DOHH2 (cell line): ENCODE data around the gene WWOX.

Experiments used
- H3F3A ChIP-seq: fragments of 200-600 bp; sonication (generic), shearing (Covaris generic); 2 replicates; pipeline ENCODE4 v1.6.0; 2016; ENCODE audit warnings: antibody characterized with exemption, mild to moderate bottlenecking; ENCODE audit not compliant: control insufficient read depth, insufficient read depth
- H3K27ac ChIP-seq: fragments of 200-600 bp; sonication (generic); 2 replicates; pipeline ENCODE4 v1.5.1; 2014; ENCODE audit warnings: low read depth, mild to moderate bottlenecking, low read length, moderate library complexity
- H3K27me3 ChIP-seq: fragments of 200-600 bp; sonication (generic); 2 replicates; pipeline ENCODE4 v1.6.1; 2014; ENCODE audit warnings: mild to moderate bottlenecking, low read length, mixed read lengths; ENCODE audit not compliant: control insufficient read depth
- H3K36me3 ChIP-seq: fragments of 200-600 bp; sonication (generic); 2 replicates; pipeline ENCODE4 v1.6.1; 2014; ENCODE audit warnings: mild to moderate bottlenecking, low read length, moderate library complexity, mixed read lengths; ENCODE audit not compliant: control insufficient read depth
- H3K4me1 ChIP-seq: fragments of 200-600 bp; sonication (generic); 2 replicates; pipeline ENCODE4 v1.6.1; 2014; ENCODE audit warnings: mild to moderate bottlenecking, low read length, mixed read lengths; ENCODE audit not compliant: control insufficient read depth
- H3K4me2 ChIP-seq: fragments of 200-600 bp; sonication (generic); 2 replicates; pipeline ENCODE4 v1.6.0; 2014; ENCODE audit warnings: mild to moderate bottlenecking, low read length, moderate library complexity
- H3K4me3 ChIP-seq: fragments of 200-600 bp; sonication (generic); 2 replicates; pipeline ENCODE4 v1.5.1; 2014; ENCODE audit warnings: mild to moderate bottlenecking, low read length, mixed read lengths
- H3K79me2 ChIP-seq: fragments of 200-600 bp; sonication (generic); 2 replicates; pipeline ENCODE4 v1.6.1; 2014; ENCODE audit warnings: mild to moderate bottlenecking, low read length, mixed read lengths; ENCODE audit not compliant: control insufficient read depth
- H3K9me2 ChIP-seq: fragments of 200-600 bp; sonication (generic); replicated peaks from 2 replicates; pipeline ENCODE4 v1.6.1; 2014; ENCODE audit warnings: mild to moderate bottlenecking, low read length, mixed read lengths; ENCODE audit not compliant: control insufficient read depth
- H3K9me3 ChIP-seq: fragments of 200-600 bp; sonication (generic); 2 replicates; pipeline ENCODE4 v1.6.1; 2014; ENCODE audit warnings: antibody characterized with exemption, low read length, mixed read lengths; ENCODE audit not compliant: control insufficient read depth, insufficient read depth
- H4K20me1 ChIP-seq: fragments of 200-600 bp; sonication (generic); 2 replicates; pipeline ENCODE4 v1.6.0; 2014; ENCODE audit warnings: low read depth, mild to moderate bottlenecking, antibody characterized with exemption, low read length, moderate library complexity; ENCODE audit not compliant: control insufficient read depth, insufficient read depth
- EZH2phosphoT487 ChIP-seq: fragments of 200-600 bp; sonication (generic); IDR thresholded peaks from 2 replicates; pipeline ENCODE4 v1.6.1; 2017; ENCODE audit warnings: borderline replicate concordance, mild to moderate bottlenecking, antibody characterized with exemption, low read length, moderate library complexity, mixed read lengths
- TF ChIP-seq, protein P1 (sequence below): fragments of 200-600 bp; sonication (generic); IDR thresholded peaks from one replicate; pipeline ENCODE4 v1.5.1; 2014; ENCODE audit warnings: antibody characterized with exemption, mild to moderate bottlenecking, low read depth, low read length; ENCODE audit not compliant: poor library complexity, severe bottlenecking

The WWOX gene

DNA sequence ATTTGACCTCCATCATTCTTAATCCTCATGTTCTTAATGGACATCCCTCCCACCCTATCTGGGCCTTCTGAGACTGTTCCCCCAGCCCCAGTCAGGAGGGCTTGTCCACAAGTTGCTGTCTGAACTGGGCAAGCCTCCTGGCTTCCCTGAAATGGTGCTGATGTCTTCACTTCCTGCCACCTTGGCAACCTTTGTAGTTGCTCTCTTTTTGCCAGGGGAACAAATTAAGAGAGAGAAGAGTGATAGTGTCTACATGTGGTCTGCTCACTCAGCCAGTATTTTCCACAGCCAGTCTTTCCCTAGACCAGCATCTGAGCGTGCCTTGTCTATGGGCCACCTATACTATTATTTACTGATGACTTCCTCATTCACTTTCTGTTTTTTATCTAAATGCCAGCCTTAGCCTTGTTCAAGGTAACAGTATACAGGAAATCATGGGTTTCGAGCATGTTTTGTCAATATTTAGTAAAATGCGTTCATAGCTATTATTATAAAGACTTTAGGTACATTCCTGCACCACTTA is 791.0 kb downstream of the WWOX start:
- H3K79me2 ChIP-seq = no peaks in the 10 kb centered on the region
- H4K20me1 ChIP-seq = no peaks in the 10 kb centered on the region
- no peak overlapping the region for H3K4me3 ChIP-seq
- H3K36me3 ChIP-seq = no peaks in the 10 kb centered on the region
- H3K9me2 ChIP-seq = no peaks in the 10 kb centered on the region
- no peaks in the 10 kb centered on the region for H3K27me3 ChIP-seq
- TF ChIP-seq EZH2phosphoT487 = no peak
- TF ChIP-seq, protein P1, sequence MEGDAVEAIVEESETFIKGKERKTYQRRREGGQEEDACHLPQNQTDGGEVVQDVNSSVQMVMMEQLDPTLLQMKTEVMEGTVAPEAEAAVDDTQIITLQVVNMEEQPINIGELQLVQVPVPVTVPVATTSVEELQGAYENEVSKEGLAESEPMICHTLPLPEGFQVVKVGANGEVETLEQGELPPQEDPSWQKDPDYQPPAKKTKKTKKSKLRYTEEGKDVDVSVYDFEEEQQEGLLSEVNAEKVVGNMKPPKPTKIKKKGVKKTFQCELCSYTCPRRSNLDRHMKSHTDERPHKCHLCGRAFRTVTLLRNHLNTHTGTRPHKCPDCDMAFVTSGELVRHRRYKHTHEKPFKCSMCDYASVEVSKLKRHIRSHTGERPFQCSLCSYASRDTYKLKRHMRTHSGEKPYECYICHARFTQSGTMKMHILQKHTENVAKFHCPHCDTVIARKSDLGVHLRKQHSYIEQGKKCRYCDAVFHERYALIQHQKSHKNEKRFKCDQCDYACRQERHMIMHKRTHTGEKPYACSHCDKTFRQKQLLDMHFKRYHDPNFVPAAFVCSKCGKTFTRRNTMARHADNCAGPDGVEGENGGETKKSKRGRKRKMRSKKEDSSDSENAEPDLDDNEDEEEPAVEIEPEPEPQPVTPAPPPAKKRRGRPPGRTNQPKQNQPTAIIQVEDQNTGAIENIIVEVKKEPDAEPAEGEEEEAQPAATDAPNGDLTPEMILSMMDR = no peak
- no peaks in the 10 kb centered on the region for H3F3A ChIP-seq
- no peak overlapping the region for H3K4me2 ChIP-seq
- no peak overlapping the region for H3K27ac ChIP-seq
- no peaks in the 10 kb centered on the region for H3K9me3 ChIP-seq
- no peaks in the 10 kb centered on the region for H3K4me1 ChIP-seq

DNA sequence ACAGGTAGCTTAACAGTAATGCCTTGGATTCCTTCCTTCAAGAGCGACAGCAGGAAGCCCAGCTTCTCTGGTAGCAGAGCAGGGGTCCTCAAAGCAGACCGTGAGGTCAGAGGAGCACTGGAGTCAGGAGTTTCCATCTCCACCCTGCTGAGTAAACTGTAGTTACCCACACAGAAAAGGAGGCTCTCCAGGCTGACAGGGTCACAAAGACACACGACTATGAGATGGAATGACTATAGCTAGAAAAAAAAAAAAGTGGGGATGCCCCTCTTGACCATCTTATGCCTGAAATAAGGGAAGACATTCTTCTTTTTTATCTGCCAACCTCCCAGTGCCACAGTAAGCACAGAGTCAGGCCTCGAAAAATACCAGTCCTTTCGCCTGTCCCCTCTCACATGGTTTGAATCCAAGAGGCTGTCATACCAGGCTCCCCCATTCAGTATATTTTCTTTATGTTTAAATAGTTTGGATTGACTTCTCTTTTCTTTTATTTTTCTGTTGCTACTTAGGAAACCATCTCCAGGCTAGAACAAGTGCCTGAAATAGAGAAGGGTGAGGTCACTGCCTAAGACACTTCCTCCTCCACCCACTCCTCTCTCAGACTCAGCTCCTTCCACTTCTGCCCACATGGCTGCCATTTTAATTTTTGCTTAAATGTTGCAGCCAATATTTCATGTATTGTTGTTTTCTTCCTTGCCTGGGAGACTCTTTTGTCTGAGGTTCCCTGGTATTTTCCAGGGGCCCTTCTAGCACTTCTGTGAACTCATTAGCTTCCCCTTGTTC is 793.7 kb downstream of the WWOX start:
- no peak overlapping the region for H3K4me2 ChIP-seq
- no peaks in the 10 kb centered on the region for H3K9me2 ChIP-seq
- H3K9me3 ChIP-seq = no peaks in the 10 kb centered on the region
- H3K27ac ChIP-seq = no peak overlapping the region
- H3K4me3 ChIP-seq = no peak overlapping the region
- H3F3A ChIP-seq = no peaks in the 10 kb centered on the region
- TF ChIP-seq EZH2phosphoT487 = no peak
- TF ChIP-seq, protein P1 = no peak
- no peaks in the 10 kb centered on the region for H4K20me1 ChIP-seq
- H3K79me2 ChIP-seq = no peaks in the 10 kb centered on the region
- H3K4me1 ChIP-seq = no peaks in the 10 kb centered on the region
- H3K36me3 ChIP-seq = no peaks in the 10 kb centered on the region
- H3K27me3 ChIP-seq = no peaks in the 10 kb centered on the region

DNA sequence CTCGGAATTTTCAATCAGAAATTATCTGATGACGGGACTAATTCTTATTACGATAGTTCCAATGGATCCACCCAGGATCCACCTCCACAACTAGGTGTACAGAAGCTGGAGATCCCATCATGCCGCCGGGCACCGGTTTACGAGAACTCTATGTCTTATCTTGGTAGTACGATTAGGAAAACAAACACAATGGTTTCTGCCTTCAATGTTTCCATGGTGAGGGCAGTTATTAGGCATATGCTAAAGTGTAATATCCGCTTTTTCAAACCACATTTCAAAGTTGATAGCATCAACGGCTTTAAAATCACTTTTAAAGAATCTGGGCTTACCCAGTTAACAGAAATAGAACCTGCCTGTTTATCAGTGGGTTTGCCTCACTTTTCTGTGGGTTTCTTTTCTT is 795.4 kb downstream of the WWOX start:
- H3K4me3 ChIP-seq = no peak overlapping the region
- H3K79me2 ChIP-seq = no peaks in the 10 kb centered on the region
- TF ChIP-seq, protein P1 = no peak
- TF ChIP-seq EZH2phosphoT487 = no peak
- no peaks in the 10 kb centered on the region for H3K27me3 ChIP-seq
- no peaks in the 10 kb centered on the region for H3K36me3 ChIP-seq
- no peaks in the 10 kb centered on the region for H3K9me3 ChIP-seq
- no peaks in the 10 kb centered on the region for H3K9me2 ChIP-seq
- H3K27ac ChIP-seq = no peak overlapping the region
- H3K4me2 ChIP-seq = no peak overlapping the region
- H3F3A ChIP-seq = no peaks in the 10 kb centered on the region
- H4K20me1 ChIP-seq = no peaks in the 10 kb centered on the region
- H3K4me1 ChIP-seq = no peaks in the 10 kb centered on the region
